ENCODE results near the gene TBCK. TPM values are rescaled to one million over a fixed set of nuclear protein-coding genes. Genes with fewer than 3 reads are reported as not detected.

Gene TBCK
- total and polyA plus RNA-seq, 10 donors = 6.7 to 61.3 (median 44.7) TPM

DNA sequence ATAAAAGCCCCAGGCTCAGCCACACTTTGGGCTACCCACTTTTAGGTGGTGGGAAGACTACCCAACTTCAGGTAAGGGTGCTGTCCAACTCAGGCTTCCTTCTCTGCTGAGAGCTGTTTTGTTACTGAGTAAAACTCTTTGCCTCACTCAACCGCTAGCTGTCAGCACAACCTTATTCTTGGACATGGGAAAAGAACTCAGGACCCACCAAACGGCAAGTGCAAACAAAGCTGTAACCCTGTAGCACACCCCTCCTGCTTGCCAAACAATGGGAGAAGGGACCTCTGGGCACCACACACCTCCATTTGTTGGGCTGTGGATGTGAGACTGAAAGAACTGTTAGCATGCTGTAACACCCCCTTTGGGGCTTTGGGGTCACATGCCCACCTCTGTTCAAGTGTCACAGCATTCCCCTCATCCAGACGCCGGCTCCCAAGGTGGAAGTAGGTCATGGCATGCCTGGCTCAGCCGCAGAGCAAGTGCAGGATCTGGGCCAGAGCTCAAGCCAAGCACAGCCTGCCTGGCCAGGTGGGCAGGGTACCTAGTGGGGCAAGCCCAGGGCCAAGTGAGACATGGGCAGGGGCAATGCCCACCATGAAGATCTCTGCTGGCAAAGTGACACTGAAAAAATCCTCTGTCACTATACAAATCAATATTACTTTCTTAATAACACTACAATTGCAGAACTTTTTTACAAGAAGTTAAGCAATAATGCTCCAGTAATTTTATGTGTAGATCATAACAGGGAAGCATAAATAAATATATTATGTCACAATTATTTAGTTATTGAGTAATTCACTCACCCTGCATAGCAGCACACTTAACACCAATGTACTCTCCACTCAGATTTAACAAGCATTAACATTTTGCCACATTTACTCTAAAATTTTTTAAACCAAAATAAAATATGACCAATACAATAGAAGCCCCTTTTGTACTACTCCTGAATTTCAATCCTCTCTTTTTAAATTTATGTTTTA lies 107.2 kb downstream of the TBCK start:
- H3K27ac ChIP-seq = no peak overlapping the region
- H3K4me3 ChIP-seq = no peak overlapping the region
- intact Hi-C loops (cut with DNase I; ENCODE audit: low total_unique reads) = no loop called here
- no peaks in the 10 kb centered on the region for H3K9me3 ChIP-seq
- WGBS, 5 donors = 97 to 100% (median 99%) methylated on average over 5 of the region's 5 CpGs
- H3K4me1 ChIP-seq = no peaks in the 10 kb centered on the region
- DNase-seq = peak; percentile 66
- no peaks in the 10 kb centered on the region for H3K27me3 ChIP-seq (replicated peaks in 1 of 7)
- no peak for TF ChIP-seq POLR2AphosphoS5 (IDR thresholded peaks at IDR 0.05)
- peaks cover 0 to 43% (median 8%) of the 10 kb centered on the region in 6 donors for H3K36me3 ChIP-seq

DNA sequence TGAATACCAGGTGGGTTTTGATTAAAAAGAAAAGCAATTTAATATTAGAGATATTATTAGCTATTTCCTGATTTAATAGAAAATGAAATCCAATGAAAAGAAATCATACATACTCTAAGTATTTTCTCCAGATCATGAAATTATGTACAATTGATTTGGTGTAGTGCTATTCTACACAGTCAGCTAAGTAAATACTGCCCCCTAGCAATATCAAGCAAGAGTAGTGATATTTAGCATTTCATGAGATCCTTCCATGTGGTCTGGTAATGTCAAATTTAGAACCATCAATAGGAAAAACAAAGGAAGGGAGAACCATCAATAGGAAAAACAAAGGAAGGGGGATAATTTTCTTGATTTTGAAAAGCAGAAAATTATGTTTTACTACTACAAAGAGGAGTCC lies 114.6 kb downstream of the TBCK start:
- H3K4me1 ChIP-seq = no peaks in the 10 kb centered on the region
- intact Hi-C loops (cut with DNase I; ENCODE audit: low total_unique reads) = no loop called here
- no peak overlapping the region for H3K4me3 ChIP-seq
- no peaks in the 10 kb centered on the region for H3K9me3 ChIP-seq
- no peak for TF ChIP-seq POLR2A (IDR thresholded peaks at IDR 0.05)
- TF ChIP-seq, protein P1, sequence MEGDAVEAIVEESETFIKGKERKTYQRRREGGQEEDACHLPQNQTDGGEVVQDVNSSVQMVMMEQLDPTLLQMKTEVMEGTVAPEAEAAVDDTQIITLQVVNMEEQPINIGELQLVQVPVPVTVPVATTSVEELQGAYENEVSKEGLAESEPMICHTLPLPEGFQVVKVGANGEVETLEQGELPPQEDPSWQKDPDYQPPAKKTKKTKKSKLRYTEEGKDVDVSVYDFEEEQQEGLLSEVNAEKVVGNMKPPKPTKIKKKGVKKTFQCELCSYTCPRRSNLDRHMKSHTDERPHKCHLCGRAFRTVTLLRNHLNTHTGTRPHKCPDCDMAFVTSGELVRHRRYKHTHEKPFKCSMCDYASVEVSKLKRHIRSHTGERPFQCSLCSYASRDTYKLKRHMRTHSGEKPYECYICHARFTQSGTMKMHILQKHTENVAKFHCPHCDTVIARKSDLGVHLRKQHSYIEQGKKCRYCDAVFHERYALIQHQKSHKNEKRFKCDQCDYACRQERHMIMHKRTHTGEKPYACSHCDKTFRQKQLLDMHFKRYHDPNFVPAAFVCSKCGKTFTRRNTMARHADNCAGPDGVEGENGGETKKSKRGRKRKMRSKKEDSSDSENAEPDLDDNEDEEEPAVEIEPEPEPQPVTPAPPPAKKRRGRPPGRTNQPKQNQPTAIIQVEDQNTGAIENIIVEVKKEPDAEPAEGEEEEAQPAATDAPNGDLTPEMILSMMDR (IDR thresholded peaks at IDR 0.05 in 8 of 11, conservative IDR thresholded peaks at IDR 0.05 in 3 of 11) = peak in 3 of 11 experiments; percentile 20 to 27 (median 26)
- no peak for TF ChIP-seq POLR2AphosphoS5 (IDR thresholded peaks at IDR 0.05)
- DNase-seq = no peak
- no peaks in the 10 kb centered on the region for H3K27me3 ChIP-seq (replicated peaks in 1 of 7)
- H3K36me3 ChIP-seq = no peaks in the 10 kb centered on the region
- no peak overlapping the region for H3K27ac ChIP-seq

DNA sequence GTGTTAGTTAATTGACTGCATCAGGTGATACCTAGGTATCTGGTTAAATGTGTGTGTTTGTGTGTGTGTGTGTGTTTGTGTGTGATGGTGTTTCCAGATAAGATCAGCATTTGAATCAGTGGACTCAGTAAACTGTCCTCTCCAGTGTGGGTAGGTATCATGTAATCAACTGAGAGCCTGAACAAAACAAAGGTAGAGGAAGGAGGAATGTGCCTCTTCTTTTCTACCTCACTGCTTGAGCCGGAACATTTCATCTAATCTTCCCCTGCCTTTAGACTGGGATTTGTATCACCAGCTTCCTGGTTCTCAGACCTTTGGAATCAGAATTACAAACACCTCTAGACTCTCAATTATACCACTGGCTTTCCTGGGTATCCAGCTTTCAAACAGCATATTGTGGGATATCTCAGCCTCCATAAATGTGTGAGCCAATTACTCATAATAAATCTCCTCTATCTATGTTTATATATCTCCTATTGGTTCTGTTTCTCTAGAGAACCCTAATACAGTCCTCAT lies 120.5 kb downstream of the TBCK start:
- intact Hi-C loops (cut with DNase I; ENCODE audit: low total_unique reads) = no loop called here
- 93 to 100% (median 98%) methylated on average over 1 of the region's 1 CpG for WGBS, 5 donors

DNA sequence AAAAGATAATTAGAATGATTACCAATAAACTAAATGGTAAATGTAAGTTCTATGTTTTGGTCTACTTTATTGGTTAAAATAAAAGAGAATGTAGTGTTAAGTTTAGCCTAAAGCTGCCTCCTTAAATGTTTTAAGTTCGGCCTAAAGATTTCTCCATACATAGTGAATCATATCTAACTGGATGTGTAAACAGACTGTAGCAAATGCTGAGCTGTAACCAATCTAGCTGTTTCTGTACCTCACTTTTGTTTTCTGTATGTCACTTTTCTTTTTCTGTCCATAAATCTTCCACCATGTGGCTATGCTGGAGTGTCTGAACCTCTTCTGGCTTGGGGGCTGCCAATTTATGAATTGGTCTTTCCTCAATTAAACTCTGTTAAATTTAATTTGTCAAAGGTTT lies 121.2 kb downstream of the TBCK start:
- 94 to 100% (median 96%) methylated on average over 1 of the region's 1 CpG for WGBS, 5 donors
- H3K4me3 ChIP-seq = no peak overlapping the region
- no peak overlapping the region for H3K27ac ChIP-seq
- DNase-seq = no peak
- H3K36me3 ChIP-seq = peaks cover 0 to 39% (median 15%) of the 10 kb centered on the region in 6 donors
- no peaks in the 10 kb centered on the region for H3K27me3 ChIP-seq (replicated peaks in 1 of 7)
- intact Hi-C loops (cut with DNase I; ENCODE audit: low total_unique reads) = no loop called here
- H3K4me1 ChIP-seq = no peaks in the 10 kb centered on the region
- TF ChIP-seq POLR2A (IDR thresholded peaks at IDR 0.05) (no peak), POLR2AphosphoS5 (IDR thresholded peaks at IDR 0.05) (no peak)
- TF ChIP-seq, protein P1 (IDR thresholded peaks at IDR 0.05 in 8 of 11, conservative IDR thresholded peaks at IDR 0.05 in 3 of 11) = no peak
- H3K9me3 ChIP-seq = no peaks in the 10 kb centered on the region

More for the DNA sequence above, 120.5 kb downstream of the TBCK start:
- DNase-seq = no peak
- no peak overlapping the region for H3K4me3 ChIP-seq
- no peak overlapping the region for H3K27ac ChIP-seq
- no peaks in the 10 kb centered on the region for H3K9me3 ChIP-seq
- H3K36me3 ChIP-seq = peaks cover 0 to 33% (median 15%) of the 10 kb centered on the region in 6 donors
- TF ChIP-seq, protein P1 (IDR thresholded peaks at IDR 0.05 in 8 of 11, conservative IDR thresholded peaks at IDR 0.05 in 3 of 11) = no peak
- TF ChIP-seq POLR2AphosphoS5 (IDR thresholded peaks at IDR 0.05) = no peak
- TF ChIP-seq POLR2A (IDR thresholded peaks at IDR 0.05) = no peak
- H3K27me3 ChIP-seq (replicated peaks in 1 of 7) = no peaks in the 10 kb centered on the region
- no peaks in the 10 kb centered on the region for H3K4me1 ChIP-seq

Measured in spleen (tissue), 11 donors.